Peyer's patch (tissue), 4 donors: ENCODE measurements around the gene RAB4B. TPM values are rescaled to one million over a fixed set of nuclear protein-coding genes. Genes with fewer than 3 reads are reported as not detected.

Source experiments
- DNase-seq, 3 donors: peaks; one replicate each; pipeline ENCODE4 v3.0.0-alpha.2; 2017 to 2019
- H3K27ac ChIP-seq, 4 donors: fragments of 200-600 bp; sonication (generic); one replicate each; pipeline ENCODE4 v1.5.1; 2016 to 2019
- H3K27me3 ChIP-seq, 2 donors: fragments of 200-600 bp; sonication (generic); one replicate each; pipeline ENCODE4 v1.5.1; 2019
- H3K36me3 ChIP-seq, 3 donors: fragments of 200-600 bp; sonication (generic); one replicate each; pipeline ENCODE4 v1.5.1; 2016 to 2019
- H3K4me1 ChIP-seq, 4 donors: fragments of 200-600 bp; sonication (generic); one replicate each; pipeline ENCODE4 v1.5.1; 2016 to 2019
- H3K4me3 ChIP-seq, 4 donors: fragments of 200-600 bp; sonication (generic); 1 replicate in 3 of 4; 2 replicates in 1 of 4; pipeline ENCODE4 v1.5.1; 2016 to 2019; ENCODE audit warnings: mild to moderate bottlenecking in 1 of 4
- H3K9me3 ChIP-seq, 4 donors: fragments of 200-600 bp; sonication (generic); one replicate each; pipeline ENCODE4 v1.5.1; 2016 to 2019; ENCODE audit warnings: mild to moderate bottlenecking in 1 of 4
- POLR2A ChIP-seq, 2 donors: fragments of 450-650 bp; IDR thresholded peaks; one replicate each; pipeline ENCODE4 v1.5.1; 2017; ENCODE audit warnings: antibody characterized with exemption in 2 of 2, mild to moderate bottlenecking in 2 of 2, moderate library complexity in 2 of 2
- total RNA-seq, 4 donors: library from RNA; depleted of rRNA; stranded (reverse); fragments of >200 nt; gene quantifications; one replicate each; pipeline ENCODE4 v1.1.0, GENCODE V29; 2016
- TF ChIP-seq, protein P1 (sequence below), 6 experiments: fragments of 450-650 bp in 4 of 6; fragments of 200-600 bp in 2 of 6; sonication (generic) in 1 of 6; IDR thresholded peaks; one replicate each; pipeline ENCODE4 v1.5.1; 2017 to 2019; ENCODE audit warnings: antibody characterized with exemption in 6 of 6, mild to moderate bottlenecking in 3 of 6, moderate library complexity in 1 of 6

RAB4B gene
- total RNA-seq, 4 donors from 2014 or later: 14.9 to 71.2 (median 51.3) TPM

DNA sequence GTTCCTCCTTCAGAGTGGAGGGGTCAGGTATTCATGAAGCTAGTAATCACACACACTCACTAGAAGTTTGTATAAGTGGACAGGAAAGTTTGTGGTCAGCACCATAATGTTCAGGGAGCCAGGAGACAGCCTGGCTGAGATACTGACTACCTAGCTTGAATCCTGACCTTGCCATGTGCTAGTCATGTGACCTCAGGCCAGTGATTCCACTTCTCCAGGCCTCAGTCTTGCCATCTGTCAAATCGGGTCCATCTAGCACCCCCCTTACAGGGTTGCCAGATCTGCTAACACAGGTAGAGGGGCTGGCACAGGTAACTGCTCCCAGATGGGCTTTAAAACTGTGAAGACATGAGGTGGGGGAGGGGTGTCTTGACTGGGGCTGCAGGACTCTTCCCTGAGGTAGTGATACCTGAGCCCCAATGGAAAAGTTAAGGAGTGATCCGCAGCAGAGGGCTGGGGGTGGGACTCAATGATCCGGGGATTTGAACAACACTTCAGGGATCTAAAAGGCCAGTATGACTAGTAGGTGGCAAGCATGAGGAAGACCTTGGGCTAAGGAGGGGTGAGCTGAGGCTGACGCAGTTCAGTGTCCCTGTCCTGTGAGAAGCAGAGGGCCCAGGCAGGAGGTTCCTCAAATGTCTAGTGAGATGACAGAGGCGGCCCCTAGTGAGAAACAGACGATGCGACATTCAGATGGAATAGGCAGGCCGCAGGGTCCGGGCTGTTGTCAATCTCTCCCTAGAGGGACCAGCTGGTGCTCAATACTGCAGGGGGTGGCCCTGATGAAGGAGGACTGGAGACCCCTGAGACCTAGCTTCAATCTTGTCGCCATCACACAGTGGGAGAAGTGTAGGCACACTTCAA lies 36.3 kb upstream of the RAB4B start:
- Histone ChIP-seq H3K9me3 (no peaks in the 10 kb centered on the region), H3K4me1 (peaks cover 0 to 11% (median 0%) of the 10 kb centered on the region in 4 donors), H3K4me3 (no peak overlapping the region), H3K27ac (peak overlapping the region in 1 of 4 donors; percentile 23), H3K36me3 (peaks cover 0 to 38% (median 0%) of the 10 kb centered on the region in 3 donors), H3K27me3 (no peaks in the 10 kb centered on the region)
- DNase-seq: no peak
- TF ChIP-seq POLR2A (IDR thresholded peaks at IDR 0.05): no peak
- TF ChIP-seq, protein P1, sequence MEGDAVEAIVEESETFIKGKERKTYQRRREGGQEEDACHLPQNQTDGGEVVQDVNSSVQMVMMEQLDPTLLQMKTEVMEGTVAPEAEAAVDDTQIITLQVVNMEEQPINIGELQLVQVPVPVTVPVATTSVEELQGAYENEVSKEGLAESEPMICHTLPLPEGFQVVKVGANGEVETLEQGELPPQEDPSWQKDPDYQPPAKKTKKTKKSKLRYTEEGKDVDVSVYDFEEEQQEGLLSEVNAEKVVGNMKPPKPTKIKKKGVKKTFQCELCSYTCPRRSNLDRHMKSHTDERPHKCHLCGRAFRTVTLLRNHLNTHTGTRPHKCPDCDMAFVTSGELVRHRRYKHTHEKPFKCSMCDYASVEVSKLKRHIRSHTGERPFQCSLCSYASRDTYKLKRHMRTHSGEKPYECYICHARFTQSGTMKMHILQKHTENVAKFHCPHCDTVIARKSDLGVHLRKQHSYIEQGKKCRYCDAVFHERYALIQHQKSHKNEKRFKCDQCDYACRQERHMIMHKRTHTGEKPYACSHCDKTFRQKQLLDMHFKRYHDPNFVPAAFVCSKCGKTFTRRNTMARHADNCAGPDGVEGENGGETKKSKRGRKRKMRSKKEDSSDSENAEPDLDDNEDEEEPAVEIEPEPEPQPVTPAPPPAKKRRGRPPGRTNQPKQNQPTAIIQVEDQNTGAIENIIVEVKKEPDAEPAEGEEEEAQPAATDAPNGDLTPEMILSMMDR (IDR thresholded peaks at IDR 0.05): no peak

DNA sequence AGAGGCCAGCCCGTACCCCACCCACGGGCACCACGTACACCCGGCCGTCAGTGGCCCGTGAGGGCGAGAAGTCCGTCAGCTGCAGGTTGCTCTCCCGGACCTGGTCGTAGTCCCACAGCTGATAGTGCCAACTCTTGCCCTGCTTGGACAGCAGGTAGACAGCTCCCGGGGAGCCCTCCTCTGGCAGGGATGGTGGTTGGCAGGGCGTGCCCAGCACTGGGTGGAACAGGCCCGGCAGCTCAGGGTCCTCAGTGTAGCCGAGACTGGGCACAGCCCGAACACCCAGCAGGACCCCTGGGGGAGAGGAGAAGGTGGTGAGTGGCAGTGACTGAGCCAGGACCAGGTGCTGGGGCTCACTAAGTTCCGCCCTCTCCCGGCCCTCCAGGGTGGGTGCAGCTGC lies 35.6 kb upstream of the RAB4B start:
- no peak for DNase-seq
- TF ChIP-seq, protein P1 (IDR thresholded peaks at IDR 0.05): peak in 1 of 6 experiments; percentile 7
- no peak for TF ChIP-seq POLR2A (IDR thresholded peaks at IDR 0.05)
- H3K4me1 ChIP-seq: peaks cover 0 to 10% (median 0%) of the 10 kb centered on the region in 4 donors
- no peak overlapping the region for H3K4me3 ChIP-seq
- H3K36me3 ChIP-seq: peaks cover 0 to 31% (median 0%) of the 10 kb centered on the region in 3 donors
- H3K27ac ChIP-seq: no peak overlapping the region
- H3K27me3 ChIP-seq: no peaks in the 10 kb centered on the region
- H3K9me3 ChIP-seq: no peaks in the 10 kb centered on the region

GRCh38 chr19:40742886-40743285 lies 35.2 kb upstream of the RAB4B start:
- Histone ChIP-seq H3K9me3 (no peaks in the 10 kb centered on the region), H3K4me3 (no peak overlapping the region), H3K4me1 (peaks cover 0 to 6% (median 0%) of the 10 kb centered on the region in 4 donors), H3K27me3 (no peaks in the 10 kb centered on the region), H3K36me3 (peaks cover 0 to 27% (median 0%) of the 10 kb centered on the region in 3 donors), H3K27ac (no peak overlapping the region)
- no peak for DNase-seq
- TF ChIP-seq POLR2A (IDR thresholded peaks at IDR 0.05): no peak
- TF ChIP-seq, protein P1 (IDR thresholded peaks at IDR 0.05): no peak

DNA sequence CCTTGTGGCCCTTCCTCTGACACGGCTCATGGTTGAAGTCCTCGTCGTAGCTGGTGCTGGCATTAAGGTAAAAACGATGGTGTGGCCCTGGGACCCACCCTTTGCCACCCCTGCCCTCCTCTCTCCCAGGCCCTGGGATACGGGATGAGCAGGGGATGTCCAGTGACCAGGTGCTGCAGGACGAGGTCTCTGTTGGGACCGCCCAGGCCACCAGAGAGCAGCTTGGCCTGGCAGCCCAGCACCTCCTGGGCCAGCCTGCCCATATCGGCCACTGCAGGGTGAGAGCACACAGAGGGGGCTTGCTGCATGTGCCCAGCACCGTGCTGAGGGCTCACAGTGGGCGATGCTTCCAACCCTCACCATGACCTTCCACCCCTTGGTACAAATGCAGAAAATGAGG lies 34.1 kb upstream of the RAB4B start:
- TF ChIP-seq, protein P1 (IDR thresholded peaks at IDR 0.05): no peak
- TF ChIP-seq POLR2A (IDR thresholded peaks at IDR 0.05): no peak

GRCh38 chr19:40744554-40745401 lies 33.3 kb upstream of the RAB4B start:
- Histone ChIP-seq H3K9me3 (no peaks in the 10 kb centered on the region), H3K36me3 (peaks cover 0 to 8% (median 0%) of the 10 kb centered on the region in 3 donors), H3K27me3 (no peaks in the 10 kb centered on the region), H3K4me3 (no peak overlapping the region), H3K4me1 (peaks cover 0 to 13% (median 2%) of the 10 kb centered on the region in 4 donors), H3K27ac (no peak overlapping the region)
- no peak for TF ChIP-seq POLR2A (IDR thresholded peaks at IDR 0.05)
- DNase-seq: no peak

More for the DNA sequence above, 34.1 kb upstream of the RAB4B start:
- Histone ChIP-seq H3K36me3 (peaks cover 0 to 17% (median 0%) of the 10 kb centered on the region in 3 donors), H3K4me3 (no peak overlapping the region), H3K4me1 (peaks cover 0 to 5% (median 0%) of the 10 kb centered on the region in 4 donors), H3K27ac (no peak overlapping the region), H3K9me3 (no peaks in the 10 kb centered on the region), H3K27me3 (no peaks in the 10 kb centered on the region)
- no peak for DNase-seq
